Aorta (tissue), 5 donors: Measurements from ENCODE around the gene KCNMA1. TPM values are rescaled to one million over a fixed set of nuclear protein-coding genes. Genes with fewer than 3 reads are reported as not detected.

ENCODE experiments used
- ATAC-seq: fragments of 200-7000 bp; cut with Tn5 transposase; one replicate; pipeline ENCODE4 v1.9.1; 2022; ENCODE audit warnings: moderate library complexity; ENCODE audit not compliant: low FRiP score
- DNase-seq, 2 donors: peaks; one replicate each; pipeline ENCODE4 v3.0.0-alpha.2; 2020
- H3K27ac ChIP-seq, 2 donors: one replicate each; pipeline ENCODE4 v1.5.1; 2013; ENCODE audit warnings: low read length in 2 of 2, mild to moderate bottlenecking in 2 of 2, moderate library complexity in 2 of 2, control low read depth in 1 of 2, inconsistent platforms in 1 of 2, low read depth in 1 of 2
- H3K27me3 ChIP-seq, 2 donors: one replicate each; pipeline ENCODE4 v1.6.1; 2013; ENCODE audit warnings: control low read depth in 1 of 2, low read length in 1 of 2, mild to moderate bottlenecking in 1 of 2, moderate library complexity in 1 of 2; ENCODE audit not compliant: insufficient read depth in 2 of 2, control insufficient read depth in 1 of 2
- H3K36me3 ChIP-seq, 2 donors: one replicate each; pipeline ENCODE4 v1.6.1; 2013; ENCODE audit warnings: control low read depth in 1 of 2, low read length in 1 of 2, mild to moderate bottlenecking in 1 of 2; ENCODE audit not compliant: insufficient read depth in 2 of 2, control insufficient read depth in 1 of 2
- H3K4me1 ChIP-seq, 2 donors: one replicate each; pipeline ENCODE4 v1.6.1; 2013; ENCODE audit warnings: low read length in 2 of 2, control low read depth in 1 of 2, mild to moderate bottlenecking in 1 of 2, moderate library complexity in 1 of 2; ENCODE audit not compliant: insufficient read depth in 2 of 2, control insufficient read depth in 1 of 2
- H3K4me3 ChIP-seq, 2 donors: one replicate each; pipeline ENCODE4 v1.5.1; 2013; ENCODE audit warnings: low read length in 2 of 2, control low read depth in 1 of 2, mild to moderate bottlenecking in 1 of 2
- H3K9me3 ChIP-seq: one replicate; pipeline ENCODE4 v1.6.1; 2013; ENCODE audit warnings: mild to moderate bottlenecking, low read length; ENCODE audit not compliant: control insufficient read depth
- WGBS, 2 donors: extraction: QIAGEN DNeasy Blood & Tissue Kit; methylation state at CpG; one replicate each; pipeline ENCODE4 v1.1.7; 2013; 5-methylcytosine and 5-hydroxymethylcytosine counted together
- intact Hi-C, 2 donors: fragments of 100-400 bp; cut with DNase I; formaldehyde crosslinking; loops; one replicate each; pipeline versions ENCODE4 v1.14.2 to v1.15.0; 2022
- polyA plus RNA-seq, 2 donors: library from polyadenylated mRNA; stranded (reverse); fragments of 200-250 nt; gene quantifications; one replicate each; pipeline ENCODE4 v1.2.3, GENCODE V29; 2013
- total RNA-seq, 2 donors: library from RNA; stranded (reverse); fragmentation: NEBNext Ultra II Directional; extraction: Animal tissue kit (Norgen Biotek cat#: 25700); gene quantifications; one replicate each; pipeline ENCODE4 v1.2.1, GENCODE V29; 2021
- donor health status: healthy with polysubstance abuse.
- donor health status: Bipolar disorder and iron deficiency.
- donor health status: DM: no; HTN: no; CAD: no.
- donor health status: DM: no; HTN: no; CAD: no.
- donor health status: DM: yes; HTN: yes; CAD: no.

The KCNMA1 gene
- total and polyA plus RNA-seq, 4 donors: 36.8 to 163 (median 125) TPM

- intact Hi-C loops: loop anchor here in 1 of 2 donors (5.0 kb wide), 1 partner anchor 83 kb away; no protein-coding TSS in a partner anchor
- H3K4me1 ChIP-seq: peaks cover 4 to 7% of the 10 kb centered on the region in 2 donors
- H3K27ac ChIP-seq: no peak overlapping the region
- DNase-seq (no peak), ATAC-seq (no peak)
- H3K27me3 ChIP-seq: no peaks in the 10 kb centered on the region
- WGBS, 2 donors: 79 to 96% methylated on average over 3 of the region's 3 CpGs
- H3K36me3 ChIP-seq: no peaks in the 10 kb centered on the region
- no peak overlapping the region for H3K4me3 ChIP-seq
- no peaks in the 10 kb centered on the region for H3K9me3 ChIP-seq
These were observed 333.4 kb downstream of the KCNMA1 start for GRCh38 chr10:77304192-77304591.

- H3K4me3 ChIP-seq: no peak overlapping the region
- H3K27ac ChIP-seq: peak overlapping the region in 1 of 2 donors; percentile 18
These were observed 336.3 kb downstream of the KCNMA1 start for GRCh38 chr10:77301305-77301730.

GRCh38 chr10:77300682-77301302, 336.8 kb downstream of the KCNMA1 start:
- H3K27ac ChIP-seq: peak overlapping the region; percentile 18 to 79
- H3K27me3 ChIP-seq: no peaks in the 10 kb centered on the region
- no peaks in the 10 kb centered on the region for H3K36me3 ChIP-seq
- 75 to 84% methylated on average over 3 of the region's 3 CpGs for WGBS, 2 donors
- H3K9me3 ChIP-seq: no peaks in the 10 kb centered on the region
- H3K4me1 ChIP-seq: peaks cover 4% of the 10 kb centered on the region in 2 donors
- H3K4me3 ChIP-seq: no peak overlapping the region
- intact Hi-C loops: loop anchor here in 1 of 2 donors (5.0 kb wide), 1 partner anchor 87 kb away; no protein-coding TSS in a partner anchor
- no peak for ATAC-seq
- no peak for DNase-seq

More at GRCh38 chr10:77301305-77301730, 336.3 kb downstream of the KCNMA1 start:
- H3K9me3 ChIP-seq: no peaks in the 10 kb centered on the region
- H3K4me1 ChIP-seq: peaks cover 4% of the 10 kb centered on the region in 2 donors
- no peaks in the 10 kb centered on the region for H3K27me3 ChIP-seq
- intact Hi-C loops: loop anchor here in 1 of 2 donors (5.0 kb wide), 1 partner anchor 86 kb away; no protein-coding TSS in a partner anchor
- 43 to 62% methylated on average over 3 of the region's 3 CpGs for WGBS, 2 donors
- DNase-seq (no peak), ATAC-seq (no peak)
- H3K36me3 ChIP-seq: no peaks in the 10 kb centered on the region

GRCh38 chr10:77299320-77299719, 338.3 kb downstream of the KCNMA1 start:
- no peak for ATAC-seq

GRCh38 chr10:77297393-77297739, 340.2 kb downstream of the KCNMA1 start:
- WGBS, 2 donors: 50 to 53% methylated on average over 5 of the region's 5 CpGs
- Histone ChIP-seq H3K27me3 (no peaks in the 10 kb centered on the region), H3K36me3 (no peaks in the 10 kb centered on the region), H3K9me3 (no peaks in the 10 kb centered on the region), H3K4me1 (peaks cover 2 to 20% of the 10 kb centered on the region in 2 donors), H3K4me3 (no peak overlapping the region), H3K27ac (no peak overlapping the region)
- intact Hi-C loops: loop anchor here in 1 of 2 donors (10.0 kb wide), 1 partner anchor 123 kb away; no protein-coding TSS in a partner anchor
- DNase-seq: no peak
- ATAC-seq: no peak

More at GRCh38 chr10:77299320-77299719, 338.3 kb downstream of the KCNMA1 start:
- H3K4me3 ChIP-seq: no peak overlapping the region
- peak overlapping the region in 1 of 2 donors; percentile 39 for H3K27ac ChIP-seq
- H3K27me3 ChIP-seq: no peaks in the 10 kb centered on the region
- DNase-seq: no peak
- H3K4me1 ChIP-seq: peaks cover 4 to 7% of the 10 kb centered on the region in 2 donors
- no peaks in the 10 kb centered on the region for H3K9me3 ChIP-seq
- 21 to 28% methylated on average over 7 of the region's 7 CpGs for WGBS, 2 donors
- intact Hi-C loops: loop anchor here in 1 of 2 donors (10.0 kb wide), 1 partner anchor 125 kb away; no protein-coding TSS in a partner anchor
- no peaks in the 10 kb centered on the region for H3K36me3 ChIP-seq

- Histone ChIP-seq H3K4me1 (peaks cover 2 to 20% of the 10 kb centered on the region in 2 donors), H3K27ac (no peak overlapping the region), H3K9me3 (no peaks in the 10 kb centered on the region), H3K36me3 (no peaks in the 10 kb centered on the region), H3K27me3 (no peaks in the 10 kb centered on the region), H3K4me3 (no peak overlapping the region)
- WGBS, 2 donors: 65 to 74% methylated on average over 7 of the region's 7 CpGs
- DNase-seq (no peak), ATAC-seq (no peak)
- intact Hi-C loops: loop anchor here in 1 of 2 donors (10.0 kb wide), 1 partner anchor 122 kb away; no protein-coding TSS in a partner anchor
These were observed 340.8 kb downstream of the KCNMA1 start for GRCh38 chr10:77296534-77297392.

GRCh38 chr10:77293773-77294172, 343.8 kb downstream of the KCNMA1 start:
- ATAC-seq (no peak), DNase-seq (no peak)
- Histone ChIP-seq H3K27me3 (no peaks in the 10 kb centered on the region), H3K36me3 (no peaks in the 10 kb centered on the region), H3K27ac (no peak overlapping the region), H3K9me3 (no peaks in the 10 kb centered on the region), H3K4me1 (peaks cover 5 to 23% of the 10 kb centered on the region in 2 donors), H3K4me3 (no peak overlapping the region)
- WGBS, 2 donors: 30 to 39% methylated on average over 7 of the region's 7 CpGs
- intact Hi-C loops: loop anchor here in 1 of 2 donors (10.0 kb wide), 1 partner anchor 119 kb away; no protein-coding TSS in a partner anchor

GRCh38 chr10:77293347-77293746, 344.3 kb downstream of the KCNMA1 start:
- Histone ChIP-seq H3K4me1 (peaks cover 6 to 28% of the 10 kb centered on the region in 2 donors), H3K9me3 (no peaks in the 10 kb centered on the region), H3K27me3 (no peaks in the 10 kb centered on the region), H3K36me3 (no peaks in the 10 kb centered on the region), H3K27ac (peak overlapping the region in 1 of 2 donors; percentile 3), H3K4me3 (no peak overlapping the region)
- intact Hi-C loops: loop anchor here in 1 of 2 donors (10.0 kb wide), 1 partner anchor 119 kb away; no protein-coding TSS in a partner anchor
- no peak for ATAC-seq
- no peak for DNase-seq
- WGBS, 2 donors: 74 to 83% methylated on average over 2 of the region's 2 CpGs
